ENCODE results near the gene LAMA5. TPM values are rescaled to one million over a fixed set of nuclear protein-coding genes. Genes with fewer than 3 reads are reported as not detected.

The LAMA5 gene
- 34.5 TPM for total RNA-seq (ENCODE audit: unreplicated experiment)
- long read RNA-seq, partial matches to known transcripts = 2 of 3 reads
- long read RNA-seq, other reads (novel, unspliced or antisense) = 1 of 3 reads

- no peak for TF ChIP-seq CTCF (IDR thresholded peaks at IDR 0.05; ENCODE audit: unreplicated experiment)
- H3K4me3 Mint-ChIP-seq (ENCODE audit: unreplicated experiment) = no peak within 1 kb of the TSS
- H3K27me3 Mint-ChIP-seq (ENCODE audit: unreplicated experiment) = peaks cover 7% of the 10 kb centered on the region
- no peaks in the 10 kb centered on the region for H3K36me3 Mint-ChIP-seq (ENCODE audit: low read depth, unreplicated experiment)
- peak; percentile 54 for DNase-seq (ENCODE audit: low spot score)
- H3K27ac Mint-ChIP-seq (ENCODE audit: unreplicated experiment) = no peak within 1 kb of the TSS
- no peaks in the 10 kb centered on the region for H3K9me3 Mint-ChIP-seq (ENCODE audit: unreplicated experiment)
- H3K4me1 Mint-ChIP-seq (ENCODE audit: unreplicated experiment) = peaks cover 5% of the 10 kb centered on the region
Measured at GRCh38 chr20:62367136-62367632, at the start of gene LAMA5. TSS of gene LAMA5 (minus strand) at chr20:62367312. CDS start at chr20:62367245, 67 bp downstream.

DNA sequence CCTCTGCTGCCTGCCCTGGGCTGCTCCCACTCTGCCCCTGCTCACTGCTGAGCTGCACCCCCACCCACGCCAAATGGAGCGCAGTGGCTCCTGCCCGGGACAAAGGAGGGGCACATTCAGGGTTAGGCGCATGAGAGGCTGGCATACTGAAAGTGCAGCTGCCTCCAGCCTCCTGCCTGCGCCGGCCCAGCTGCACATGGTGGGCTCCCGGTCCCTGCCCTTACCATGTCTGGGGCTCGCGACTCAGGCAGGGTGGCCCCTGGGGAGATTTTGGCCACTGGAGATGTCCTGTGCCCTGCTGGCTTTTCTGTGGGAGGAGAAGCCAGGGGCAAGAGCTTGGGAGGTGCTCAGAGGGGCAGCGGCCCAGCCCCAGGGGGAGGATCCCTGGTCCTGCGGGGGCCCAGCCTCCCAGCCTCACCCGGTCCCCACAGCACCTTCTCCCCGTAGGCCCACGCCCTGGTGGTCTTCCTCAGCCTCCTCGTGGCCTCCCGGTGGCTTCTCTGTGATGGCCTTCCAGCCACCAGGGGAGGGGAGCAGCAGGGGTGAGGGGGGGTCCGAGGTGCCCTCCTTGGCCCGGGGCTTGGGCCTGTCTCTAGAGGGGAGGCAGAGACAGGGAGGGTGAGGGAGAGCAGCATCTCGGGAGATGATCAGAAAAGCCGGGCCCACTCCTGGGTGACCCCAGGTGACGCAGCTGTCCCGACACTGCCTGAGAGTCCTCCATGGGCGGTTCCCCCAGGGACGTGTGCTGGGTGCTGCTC lies 48.4 kb upstream of the LAMA5 start:
- no peaks in the 10 kb centered on the region for H3K9me3 Mint-ChIP-seq (ENCODE audit: unreplicated experiment)
- H3K4me3 Mint-ChIP-seq (ENCODE audit: unreplicated experiment) = no peak overlapping the region
- no peaks in the 10 kb centered on the region for H3K4me1 Mint-ChIP-seq (ENCODE audit: unreplicated experiment)
- DNase-seq (ENCODE audit: low spot score) = no peak
- TF ChIP-seq CTCF (IDR thresholded peaks at IDR 0.05; ENCODE audit: unreplicated experiment) = no peak
- H3K27ac Mint-ChIP-seq (ENCODE audit: unreplicated experiment) = no peak overlapping the region
- H3K27me3 Mint-ChIP-seq (ENCODE audit: unreplicated experiment) = peaks cover 5% of the 10 kb centered on the region
- H3K36me3 Mint-ChIP-seq (ENCODE audit: low read depth, unreplicated experiment) = peaks cover 4% of the 10 kb centered on the region

- DNase-seq (ENCODE audit: low spot score) = peak; percentile 45
- no peak for TF ChIP-seq CTCF (IDR thresholded peaks at IDR 0.05; ENCODE audit: unreplicated experiment)
- H3K4me1 Mint-ChIP-seq (ENCODE audit: unreplicated experiment) = no peaks in the 10 kb centered on the region
- H3K9me3 Mint-ChIP-seq (ENCODE audit: unreplicated experiment) = no peaks in the 10 kb centered on the region
- H3K27me3 Mint-ChIP-seq (ENCODE audit: unreplicated experiment) = peaks cover 6% of the 10 kb centered on the region
- H3K36me3 Mint-ChIP-seq (ENCODE audit: low read depth, unreplicated experiment) = no peaks in the 10 kb centered on the region
- no peak overlapping the region for H3K27ac Mint-ChIP-seq (ENCODE audit: unreplicated experiment)
- H3K4me3 Mint-ChIP-seq (ENCODE audit: unreplicated experiment) = no peak overlapping the region
Measured at GRCh38 chr20:62413896-62414481, 46.9 kb upstream of the LAMA5 start.

- H3K4me1 Mint-ChIP-seq (ENCODE audit: unreplicated experiment) = no peaks in the 10 kb centered on the region
- TF ChIP-seq CTCF (IDR thresholded peaks at IDR 0.05; ENCODE audit: unreplicated experiment) = no peak
- H3K27ac Mint-ChIP-seq (ENCODE audit: unreplicated experiment) = no peak overlapping the region
- no peaks in the 10 kb centered on the region for H3K9me3 Mint-ChIP-seq (ENCODE audit: unreplicated experiment)
- no peaks in the 10 kb centered on the region for H3K36me3 Mint-ChIP-seq (ENCODE audit: low read depth, unreplicated experiment)
- H3K27me3 Mint-ChIP-seq (ENCODE audit: unreplicated experiment) = peaks cover 6% of the 10 kb centered on the region
- H3K4me3 Mint-ChIP-seq (ENCODE audit: unreplicated experiment) = no peak overlapping the region
- DNase-seq (ENCODE audit: low spot score) = no peak
Measured at GRCh38 chr20:62413025-62413570, 46.0 kb upstream of the LAMA5 start.
